Esophagus muscularis mucosa (tissue), 3 donors: ENCODE measurements around the gene LHPP.

Experiments used
- CTCF ChIP-seq, 3 experiments: fragments of 200-600 bp in 2 of 3; fragments of 450-650 bp in 1 of 3; sonication (generic) in 2 of 3; IDR thresholded peaks; one replicate each; pipeline ENCODE4 v1.5.1; 2017 to 2019; ENCODE audit warnings: antibody characterized with exemption in 3 of 3, mild to moderate bottlenecking in 2 of 3, moderate library complexity in 1 of 3
- POLR2A ChIP-seq: fragments of 450-650 bp; IDR thresholded peaks from one replicate; pipeline ENCODE4 v1.6.1; 2017; ENCODE audit warnings: antibody characterized with exemption, moderate library complexity, mild to moderate bottlenecking, low read depth
- POLR2AphosphoS5 ChIP-seq, 2 donors: sonication (generic); formaldehyde crosslinking; IDR thresholded peaks; one replicate each; pipeline ENCODE4 v1.6.1; 2017; ENCODE audit warnings: antibody characterized with exemption in 2 of 2

- TF ChIP-seq POLR2AphosphoS5 (IDR thresholded peaks at IDR 0.05) (no peak), CTCF (IDR thresholded peaks at IDR 0.05) (no peak), POLR2A (no peak)
Measured at GRCh38 chr10:124602646-124603365, 141.2 kb downstream of the LHPP start.
